CD4-positive, CD25-positive, alpha-beta regulatory T cell (primary cell): ENCODE results near the gene CCDC142. TPM values are rescaled to one million over a fixed set of nuclear protein-coding genes. Genes with fewer than 3 reads are reported as not detected.
A peak's percentile ranks its signal among the peaks of the same experiment; 100 is the strongest.

Source experiments
- ATAC-seq, 2 donors: fragments of 150-1000 bp; cut with Tn5 transposase; one replicate each; pipeline ENCODE4 v1.10.0; 2021; ENCODE audit warnings: low read depth in 2 of 2, moderate number of reproducible peaks in 2 of 2, moderate library complexity in 1 of 2
- DNase-seq, 3 donors: peaks; one replicate each; pipeline versions ENCODE4 v3.0.0 to v3.0.0-alpha.2; 2012 to 2022; ENCODE audit warnings: mixed read lengths in 1 of 3
- H3K27ac ChIP-seq: one replicate; pipeline ENCODE4 v1.7.0; 2013; ENCODE audit warnings: mild to moderate bottlenecking, low read length; ENCODE audit not compliant: insufficient read depth, poor library complexity, severe bottlenecking
- H3K27me3 ChIP-seq: one replicate; pipeline ENCODE4 v1.7.0; 2013; ENCODE audit warnings: low read length; ENCODE audit not compliant: control insufficient read depth, insufficient read depth
- H3K36me3 ChIP-seq: one replicate; pipeline ENCODE4 v1.7.0; 2013; ENCODE audit warnings: mild to moderate bottlenecking, low read length, moderate library complexity; ENCODE audit not compliant: control insufficient read depth, insufficient read depth
- H3K4me1 ChIP-seq: 2 replicates; pipeline ENCODE4 v1.7.0; 2013; ENCODE audit warnings: mild to moderate bottlenecking, low read length; ENCODE audit not compliant: insufficient read depth, control insufficient read depth, poor library complexity, severe bottlenecking
- H3K4me3 ChIP-seq: one replicate; pipeline ENCODE4 v1.7.0; 2013; ENCODE audit warnings: low read depth, mild to moderate bottlenecking, low read length, moderate library complexity
- H3K9me3 ChIP-seq, 2 experiments: 1 replicate in 1 of 2; 2 replicates in 1 of 2; pipeline ENCODE4 v1.7.0; 2013; ENCODE audit warnings: low read length in 2 of 2, mild to moderate bottlenecking in 1 of 2, moderate library complexity in 1 of 2; ENCODE audit not compliant: control insufficient read depth in 2 of 2
- H3K27ac Mint-ChIP-seq, 3 donors: one replicate each; pipeline ENCODE4 v1.8.0; 2020 to 2022; ENCODE audit warnings: mild to moderate bottlenecking in 3 of 3, mixed read lengths in 3 of 3, moderate library complexity in 2 of 3
- H3K27me3 Mint-ChIP-seq: one replicate; pipeline ENCODE4 v1.8.0; 2022; ENCODE audit warnings: mild to moderate bottlenecking, mixed read lengths
- H3K36me3 Mint-ChIP-seq: one replicate; pipeline ENCODE4 v1.8.0; 2020; ENCODE audit warnings: mixed read lengths
- H3K4me1 Mint-ChIP-seq, 4 donors: one replicate each; pipeline ENCODE4 v1.8.0; 2020 to 2022; ENCODE audit warnings: mixed read lengths in 4 of 4, mild to moderate bottlenecking in 1 of 4
- H3K4me3 Mint-ChIP-seq, 4 donors: one replicate each; pipeline ENCODE4 v1.8.0; 2020 to 2022; ENCODE audit warnings: mild to moderate bottlenecking in 4 of 4, mixed read lengths in 4 of 4, moderate library complexity in 3 of 4
- H3K9me3 Mint-ChIP-seq, 7 donors: one replicate each; pipeline ENCODE4 v1.8.0; 2020 to 2022; ENCODE audit warnings: mixed read lengths in 7 of 7, mild to moderate bottlenecking in 3 of 7, moderate library complexity in 2 of 7
- polyA plus RNA-seq, 4 donors: library from polyadenylated mRNA; unstranded; fragments of 300-500 nt; fragmentation: Illumina TruSeq; gene quantifications; one replicate each; pipeline ENCODE4 v1.2.3, GENCODE V29; 2021
- total RNA-seq: library from RNA; stranded (reverse); gene quantifications from one replicate; pipeline ENCODE4 v1.2.3, GENCODE V29; 2022

CCDC142 gene, protein sequence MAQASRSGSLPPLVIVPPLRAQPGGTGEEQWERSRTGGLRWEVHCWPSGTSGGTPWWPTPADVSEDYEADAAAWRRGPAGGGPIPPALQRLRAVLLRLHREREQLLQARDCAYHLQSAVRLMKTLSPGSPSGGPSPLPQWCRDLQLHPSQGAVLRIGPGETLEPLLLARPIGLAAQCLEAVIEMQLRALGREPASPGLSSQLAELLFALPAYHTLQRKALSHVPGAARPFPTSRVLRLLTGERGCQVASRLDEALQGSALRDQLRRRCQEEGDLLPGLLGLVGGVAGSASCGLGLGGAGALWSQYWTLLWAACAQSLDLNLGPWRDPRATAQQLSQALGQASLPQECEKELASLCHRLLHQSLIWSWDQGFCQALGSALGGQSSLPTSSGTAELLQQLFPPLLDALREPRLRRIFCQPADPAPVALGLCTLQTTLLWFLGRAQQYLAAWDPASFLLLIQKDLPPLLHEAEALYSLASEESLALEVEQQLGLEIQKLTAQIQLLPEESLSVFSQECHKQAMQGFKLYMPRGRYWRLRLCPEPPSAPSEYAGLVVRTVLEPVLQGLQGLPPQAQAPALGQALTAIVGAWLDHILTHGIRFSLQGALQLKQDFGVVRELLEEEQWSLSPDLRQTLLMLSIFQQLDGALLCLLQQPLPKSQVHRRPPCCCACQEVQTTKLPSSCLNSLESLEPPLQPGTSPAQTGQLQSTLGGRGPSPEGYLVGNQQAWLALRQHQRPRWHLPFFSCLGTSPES
- total RNA-seq (15.8 TPM), polyA plus RNA-seq (10 to 100 TPM in 3 of 4 donors, 1 to 10 TPM in 1; 8.9 to 14.9 (median 10.4) TPM)

DNA sequence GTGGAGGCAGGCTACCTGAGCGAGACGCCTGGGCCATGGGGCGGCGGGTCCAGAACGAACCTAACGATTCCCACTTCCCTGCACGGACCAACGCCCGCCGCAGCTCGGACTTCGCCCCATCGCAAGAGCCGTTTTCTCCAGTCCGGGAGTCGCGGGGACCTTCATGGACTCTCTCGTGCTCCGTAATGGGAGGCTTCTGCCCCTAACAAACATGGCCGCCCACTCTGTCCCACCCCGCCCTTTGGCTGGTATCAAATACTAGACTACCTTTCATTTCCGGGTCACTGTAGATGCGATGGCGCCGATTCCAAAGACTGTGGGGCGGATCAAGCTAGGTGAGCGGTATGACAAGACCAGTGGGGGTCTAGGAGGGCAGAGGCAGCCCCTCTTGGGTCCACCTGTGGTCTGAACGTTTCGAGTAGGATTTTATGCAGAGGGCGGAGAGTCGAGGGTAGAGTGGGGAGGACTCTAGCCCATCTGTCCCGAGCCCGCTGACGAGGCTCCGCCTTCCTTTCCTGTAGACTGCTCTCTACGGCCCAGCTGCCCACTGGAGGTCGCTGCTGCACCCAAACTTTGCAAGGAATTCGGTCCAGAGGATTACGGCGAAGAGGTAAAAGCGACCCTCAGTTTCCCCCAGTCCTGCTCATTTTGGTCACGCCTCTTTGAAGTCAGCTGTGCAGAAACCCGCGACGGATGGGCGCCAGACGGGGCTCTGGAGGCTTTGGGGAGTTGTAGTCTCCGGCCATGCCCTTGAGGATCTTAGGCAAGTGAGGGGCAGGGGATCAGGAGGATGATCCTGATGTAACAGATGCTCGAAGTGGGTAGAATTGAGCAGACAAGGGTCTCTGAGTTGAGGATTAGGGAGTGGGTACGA is at the start of gene CCDC142, which contains the start of gene TTC31:
Gene CCDC142, minus strand, starts transcription at position 198 of the 874 bp plus-strand sequence. Its CDS starts 161 bp downstream, at position 37.
Gene TTC31, plus strand, starts transcription at position 281 of the 874 bp plus-strand sequence. Its CDS starts 15 bp downstream, at position 296.
- Histone ChIP-seq H3K36me3 (peaks cover 21% of the 10 kb centered on the region), H3K27me3 (no peaks in the 10 kb centered on the region), H3K27ac (peak within 1 kb of the TSS; percentile 91), H3K4me3 (peak within 1 kb of the TSS; percentile 94), H3K4me1 (peaks cover 22% of the 10 kb centered on the region), H3K9me3 (no peaks in the 10 kb centered on the region)
- ATAC-seq (peak; percentile 92 to 94), DNase-seq (peak; percentile 89 to 96 (median 96))
- peak within 1 kb of the TSS; percentile 98 to 100 (median 100) for H3K4me3 Mint-ChIP-seq
- H3K4me1 Mint-ChIP-seq = peaks cover 0 to 53% (median 25%) of the 10 kb centered on the region in 4 donors
- H3K27ac Mint-ChIP-seq = peak within 1 kb of the TSS; percentile 90 to 100 (median 99)
- H3K36me3 Mint-ChIP-seq = peaks cover 18% of the 10 kb centered on the region
- no peaks in the 10 kb centered on the region for H3K9me3 Mint-ChIP-seq
- H3K27me3 Mint-ChIP-seq = no peaks in the 10 kb centered on the region

DNA sequence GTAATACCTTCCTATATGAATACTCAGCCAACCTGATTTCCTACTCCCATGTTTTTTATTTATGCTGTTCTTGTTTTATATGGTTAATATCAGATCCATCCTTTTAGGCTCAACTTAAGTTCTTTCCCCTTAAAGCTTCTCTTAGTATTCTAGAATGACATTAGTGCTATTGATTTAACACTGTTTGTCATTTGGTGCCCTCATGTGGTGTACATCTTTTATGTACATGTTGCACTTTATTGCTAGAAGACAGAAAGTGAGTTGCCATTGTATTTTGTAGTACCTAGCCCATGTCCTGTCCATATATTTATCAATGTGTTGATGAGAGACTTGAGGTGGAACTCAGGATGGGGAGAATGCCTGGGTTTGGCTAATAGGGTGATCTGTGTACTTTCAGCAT is 49.4 kb upstream of the CCDC142 start:
- H3K9me3 ChIP-seq = no peaks in the 10 kb centered on the region
- peaks cover 22% of the 10 kb centered on the region for H3K36me3 Mint-ChIP-seq
- H3K27me3 ChIP-seq = peaks cover 2% of the 10 kb centered on the region
- H3K9me3 Mint-ChIP-seq = no peaks in the 10 kb centered on the region
- peaks cover 27% of the 10 kb centered on the region for H3K4me1 ChIP-seq
- H3K27ac Mint-ChIP-seq = peak overlapping the region; percentile 17 to 67 (median 49)
- peak overlapping the region; percentile 72 to 96 (median 80) for H3K4me3 Mint-ChIP-seq
- H3K27me3 Mint-ChIP-seq = no peaks in the 10 kb centered on the region
- peaks cover 7 to 39% (median 27%) of the 10 kb centered on the region in 4 donors for H3K4me1 Mint-ChIP-seq
- peaks cover 10% of the 10 kb centered on the region for H3K36me3 ChIP-seq
- H3K4me3 ChIP-seq = no peak overlapping the region
- ATAC-seq (no peak), DNase-seq (peak in 2 of 3 donors; percentile 55 to 79)
- H3K27ac ChIP-seq = no peak overlapping the region

DNA sequence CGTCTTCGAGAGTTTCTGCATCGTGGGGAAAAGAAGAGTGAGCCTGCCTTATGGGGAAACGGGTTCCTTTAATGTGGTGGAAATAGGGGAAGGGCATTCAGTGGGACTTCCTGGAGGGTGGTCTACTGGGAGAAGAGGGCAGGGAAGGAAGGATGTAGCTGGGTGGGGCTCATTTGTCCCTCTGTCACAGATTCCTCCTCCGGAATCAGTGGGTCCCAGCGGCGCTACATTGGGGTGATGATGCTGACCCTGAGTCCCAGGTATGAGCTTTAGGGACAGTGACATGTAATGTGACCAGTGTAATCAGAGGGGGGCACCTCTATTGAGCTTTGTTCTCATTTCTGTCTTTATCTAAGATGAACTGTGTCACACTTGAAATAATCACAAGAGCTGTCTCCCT is 48.9 kb upstream of the CCDC142 start:
- Histone ChIP-seq H3K36me3 (peaks cover 16% of the 10 kb centered on the region), H3K4me3 (peak overlapping the region; percentile 75), H3K4me1 (peaks cover 27% of the 10 kb centered on the region), H3K9me3 (no peaks in the 10 kb centered on the region), H3K27me3 (no peaks in the 10 kb centered on the region), H3K27ac (no peak overlapping the region)
- no peak for ATAC-seq
- Mint-ChIP-seq H3K27me3 (no peaks in the 10 kb centered on the region), H3K4me3 (peak overlapping the region; percentile 54 to 96 (median 90)), H3K27ac (peak overlapping the region in 2 of 3 donors; percentile 17 to 49), H3K4me1 (peaks cover 7 to 45% (median 27%) of the 10 kb centered on the region in 4 donors), H3K9me3 (no peaks in the 10 kb centered on the region), H3K36me3 (peaks cover 27% of the 10 kb centered on the region)
- no peak for DNase-seq

DNA sequence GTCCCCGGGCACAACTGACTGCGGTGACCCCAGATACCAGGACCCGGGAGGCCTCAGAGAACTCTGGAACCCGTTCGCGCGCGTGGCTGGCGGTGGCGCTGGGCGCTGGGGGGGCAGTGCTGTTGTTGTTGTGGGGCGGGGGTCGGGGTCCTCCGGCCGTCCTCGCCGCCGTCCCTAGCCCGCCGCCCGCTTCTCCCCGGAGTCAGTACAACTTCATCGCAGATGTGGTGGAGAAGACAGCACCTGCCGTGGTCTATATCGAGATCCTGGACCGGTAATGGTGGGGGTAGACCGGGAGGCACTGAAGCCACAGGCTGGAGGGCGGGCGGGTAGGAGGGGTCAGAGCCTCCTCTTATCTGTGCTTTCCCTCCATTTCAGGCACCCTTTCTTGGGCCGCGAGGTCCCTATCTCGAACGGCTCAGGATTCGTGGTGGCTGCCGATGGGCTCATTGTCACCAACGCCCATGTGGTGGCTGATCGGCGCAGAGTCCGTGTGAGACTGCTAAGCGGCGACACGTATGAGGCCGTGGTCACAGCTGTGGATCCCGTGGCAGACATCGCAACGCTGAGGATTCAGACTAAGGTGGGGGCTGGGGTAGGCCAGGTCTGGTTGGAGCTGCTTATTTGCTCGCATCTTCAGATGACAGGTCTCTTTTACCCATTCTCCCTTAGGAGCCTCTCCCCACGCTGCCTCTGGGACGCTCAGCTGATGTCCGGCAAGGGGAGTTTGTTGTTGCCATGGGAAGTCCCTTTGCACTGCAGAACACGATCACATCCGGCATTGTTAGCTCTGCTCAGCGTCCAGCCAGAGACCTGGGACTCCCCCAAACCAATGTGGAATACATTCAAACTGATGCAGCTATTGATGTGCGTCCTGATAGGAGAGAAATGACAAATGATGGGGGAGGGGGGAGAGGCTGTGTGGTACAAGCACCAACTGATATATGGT is 47.7 kb upstream of the CCDC142 start:
- H3K9me3 Mint-ChIP-seq = no peaks in the 10 kb centered on the region
- H3K36me3 Mint-ChIP-seq = peaks cover 37% of the 10 kb centered on the region
- peak overlapping the region; percentile 75 for H3K4me3 ChIP-seq
- H3K4me3 Mint-ChIP-seq = peak overlapping the region; percentile 87 to 96 (median 94)
- peaks cover 23% of the 10 kb centered on the region for H3K36me3 ChIP-seq
- peaks cover 27% of the 10 kb centered on the region for H3K4me1 ChIP-seq
- ATAC-seq (peak; percentile 5 to 7), DNase-seq (peak; percentile 31 to 60 (median 34))
- no peaks in the 10 kb centered on the region for H3K9me3 ChIP-seq
- H3K27me3 Mint-ChIP-seq = no peaks in the 10 kb centered on the region
- H3K27me3 ChIP-seq = no peaks in the 10 kb centered on the region
- peaks cover 7 to 51% (median 30%) of the 10 kb centered on the region in 4 donors for H3K4me1 Mint-ChIP-seq
- H3K27ac Mint-ChIP-seq = peak overlapping the region; percentile 89 to 95 (median 94)
- H3K27ac ChIP-seq = peak overlapping the region; percentile 89

DNA sequence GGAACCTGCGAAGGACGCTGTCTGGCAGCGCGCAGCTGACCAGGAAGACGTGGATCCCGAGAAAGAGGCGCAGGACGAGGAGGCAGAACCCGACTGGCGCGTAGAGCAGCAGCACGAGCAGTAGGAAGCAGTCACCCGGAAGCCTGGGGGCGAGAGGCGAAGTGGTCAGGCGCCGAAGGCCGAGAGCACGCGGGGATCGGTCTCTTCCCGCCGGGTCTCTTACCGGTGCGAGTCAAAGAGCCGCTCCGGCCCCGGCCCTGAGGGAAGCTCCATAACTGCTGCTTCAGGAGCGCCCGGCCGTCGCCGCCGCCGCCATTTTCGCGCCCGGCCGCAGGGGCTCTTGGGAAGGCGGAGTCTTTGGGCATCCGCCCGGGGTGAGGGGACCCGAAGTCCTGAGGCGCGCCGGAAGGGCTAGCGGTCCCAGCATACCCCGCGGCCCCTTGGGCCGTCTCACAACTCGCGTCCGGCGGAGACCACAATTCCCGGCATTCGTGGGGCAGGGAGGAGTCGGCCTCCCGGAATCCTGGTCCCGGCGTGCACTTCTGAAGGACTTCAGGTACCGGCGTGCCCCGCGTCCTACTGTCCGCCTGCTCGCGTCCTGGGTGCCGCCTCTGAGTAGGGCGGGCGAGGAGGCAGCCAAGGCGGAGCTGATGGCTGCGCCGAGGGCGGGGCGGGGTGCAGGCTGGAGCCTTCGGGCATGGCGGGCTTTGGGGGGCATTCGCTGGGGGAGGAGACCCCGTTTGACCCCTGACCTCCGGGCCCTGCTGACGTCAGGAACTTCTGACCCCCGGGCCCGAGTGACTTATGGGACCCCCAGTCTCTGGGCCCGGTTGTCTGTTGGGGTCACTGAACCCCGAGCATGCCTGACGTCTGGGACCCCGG is 46.8 kb upstream of the CCDC142 start, which contains the start of the genes AUP1 and HTRA2:
Gene AUP1, minus strand, starts transcription at position 350 of the 882 bp plus-strand sequence. Its CDS starts 77 bp downstream, at position 273.
Gene HTRA2, plus strand, starts transcription at position 577 of the 882 bp plus-strand sequence. Its CDS starts 74 bp downstream, at position 651.
- H3K36me3 ChIP-seq = peaks cover 23% of the 10 kb centered on the region
- peak; percentile 91 to 92 for ATAC-seq
- no peaks in the 10 kb centered on the region for H3K27me3 Mint-ChIP-seq
- peak within 1 kb of the TSS; percentile 89 for H3K27ac ChIP-seq
- no peaks in the 10 kb centered on the region for H3K9me3 ChIP-seq
- H3K27ac Mint-ChIP-seq = peak within 1 kb of the TSS; percentile 92 to 95 (median 94)
- peaks cover 27% of the 10 kb centered on the region for H3K4me1 ChIP-seq
- no peaks in the 10 kb centered on the region for H3K27me3 ChIP-seq
- H3K4me1 Mint-ChIP-seq = peaks cover 7 to 51% (median 30%) of the 10 kb centered on the region in 4 donors
- peak within 1 kb of the TSS; percentile 75 for H3K4me3 ChIP-seq
- H3K4me3 Mint-ChIP-seq = peak within 1 kb of the TSS; percentile 87 to 96 (median 94)
- DNase-seq = peak; percentile 78 to 98 (median 88)
- H3K36me3 Mint-ChIP-seq = peaks cover 37% of the 10 kb centered on the region
- H3K9me3 Mint-ChIP-seq = no peaks in the 10 kb centered on the region
